GM13976 (cell line): Measurements from ENCODE around the gene C14orf132.

ENCODE experiments used
- DNase-seq: peaks from one replicate; pipeline ENCODE4 v3.0.0; 2012; ENCODE audit warnings: low spot score
- in situ Hi-C: fragments of 300-500 bp; cut with MboI; formaldehyde crosslinking; loops from one replicate; pipeline ENCODE4 v1.12.0; 2022; ENCODE audit warnings: low sequenced_read_pairs, mixed read lengths, inconsistent platforms; ENCODE audit not compliant: unreplicated experiment
- TF ChIP-seq, protein P1 (sequence below): IDR thresholded peaks from 2 replicates; pipeline ENCODE4 v1.5.1; 2012; ENCODE audit warnings: borderline replicate concordance, mild to moderate bottlenecking; ENCODE audit not compliant: insufficient read depth; ENCODE audit errors: extremely low read depth, missing control alignments, control extremely low read depth

Gene C14orf132

DNA sequence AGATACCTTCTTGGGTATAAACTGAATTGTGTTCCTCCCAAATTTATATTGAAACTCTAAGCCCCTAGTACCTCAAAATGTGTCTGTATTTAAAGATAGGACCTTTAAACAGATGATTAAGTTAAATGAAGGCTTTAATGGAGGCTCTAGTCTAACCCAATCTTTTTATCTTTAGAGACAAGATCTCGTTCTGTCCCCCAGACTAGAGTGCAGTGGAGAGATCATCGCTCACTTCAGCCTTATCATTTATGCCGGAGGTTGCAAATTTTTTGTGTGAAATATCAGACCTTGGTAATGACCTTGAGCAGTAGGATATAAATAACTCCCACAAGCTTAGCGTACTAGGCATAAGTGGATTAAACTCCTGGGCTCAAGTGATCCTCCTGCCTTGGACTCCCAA is 81.8 kb downstream of the C14orf132 start:
- TF ChIP-seq, protein P1, sequence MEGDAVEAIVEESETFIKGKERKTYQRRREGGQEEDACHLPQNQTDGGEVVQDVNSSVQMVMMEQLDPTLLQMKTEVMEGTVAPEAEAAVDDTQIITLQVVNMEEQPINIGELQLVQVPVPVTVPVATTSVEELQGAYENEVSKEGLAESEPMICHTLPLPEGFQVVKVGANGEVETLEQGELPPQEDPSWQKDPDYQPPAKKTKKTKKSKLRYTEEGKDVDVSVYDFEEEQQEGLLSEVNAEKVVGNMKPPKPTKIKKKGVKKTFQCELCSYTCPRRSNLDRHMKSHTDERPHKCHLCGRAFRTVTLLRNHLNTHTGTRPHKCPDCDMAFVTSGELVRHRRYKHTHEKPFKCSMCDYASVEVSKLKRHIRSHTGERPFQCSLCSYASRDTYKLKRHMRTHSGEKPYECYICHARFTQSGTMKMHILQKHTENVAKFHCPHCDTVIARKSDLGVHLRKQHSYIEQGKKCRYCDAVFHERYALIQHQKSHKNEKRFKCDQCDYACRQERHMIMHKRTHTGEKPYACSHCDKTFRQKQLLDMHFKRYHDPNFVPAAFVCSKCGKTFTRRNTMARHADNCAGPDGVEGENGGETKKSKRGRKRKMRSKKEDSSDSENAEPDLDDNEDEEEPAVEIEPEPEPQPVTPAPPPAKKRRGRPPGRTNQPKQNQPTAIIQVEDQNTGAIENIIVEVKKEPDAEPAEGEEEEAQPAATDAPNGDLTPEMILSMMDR = no peak
- DNase-seq = no peak
- in situ Hi-C loops = loop anchor here (25.0 kb wide), 1 partner anchor 316 kb away; no protein-coding TSS in a partner anchor

DNA sequence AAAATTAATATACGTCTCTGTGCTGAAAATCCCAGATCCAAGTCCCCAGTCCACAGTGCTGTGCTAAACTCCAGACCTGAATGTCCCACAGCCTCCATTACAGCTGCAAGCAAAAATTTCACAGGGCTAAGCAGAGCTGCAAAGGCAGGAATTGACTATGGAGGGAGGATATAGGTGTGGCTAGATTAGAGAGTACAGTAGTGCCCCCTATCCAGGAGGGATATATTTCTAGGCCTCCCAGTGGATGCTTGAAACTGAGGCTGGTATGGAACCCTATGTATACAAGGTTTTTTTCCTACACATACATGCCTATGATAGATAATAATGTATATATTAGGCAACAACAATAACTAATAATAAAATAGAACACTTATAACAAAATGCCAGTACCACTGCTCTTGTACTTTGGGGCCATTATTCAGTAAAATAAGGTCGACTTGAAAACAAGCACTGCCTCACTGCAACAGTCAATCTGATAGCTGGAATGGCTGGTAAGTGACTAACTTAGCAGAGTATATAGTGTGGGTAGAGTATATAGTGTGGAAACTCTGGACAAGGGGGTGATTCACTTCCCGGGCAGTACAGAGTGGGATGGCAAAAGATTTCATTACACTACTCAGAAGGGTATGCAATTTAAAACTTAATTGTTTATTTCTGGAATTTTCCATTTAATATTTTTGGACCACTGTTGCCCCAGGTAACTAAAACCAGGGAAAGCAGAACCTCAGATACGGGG is 82.7 kb downstream of the C14orf132 start:
- TF ChIP-seq, protein P1 = no peak
- in situ Hi-C loops = loop anchor here (25.0 kb wide), 1 partner anchor 315 kb away; no protein-coding TSS in a partner anchor
- no peak for DNase-seq

DNA sequence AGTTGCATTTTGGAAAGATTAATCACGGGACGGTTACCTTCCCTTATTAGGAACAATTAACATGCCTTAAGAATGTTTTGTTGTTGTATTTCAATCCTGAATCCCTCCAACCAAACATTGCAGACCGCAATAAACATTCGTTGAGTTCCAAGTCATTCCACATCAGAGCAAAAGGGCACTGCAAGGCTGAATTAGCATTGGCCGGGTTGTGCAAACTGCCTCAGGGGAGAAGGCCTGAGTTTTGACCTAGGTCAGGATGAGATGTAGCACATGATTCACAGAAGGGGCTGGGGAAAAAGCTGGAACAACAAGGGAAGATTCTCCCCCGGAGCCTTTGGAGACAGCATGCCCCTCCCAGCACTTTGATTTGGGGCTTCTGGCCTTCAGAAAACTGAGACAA is 83.3 kb downstream of the C14orf132 start:
- DNase-seq = no peak
- TF ChIP-seq, protein P1 = no peak
- in situ Hi-C loops = loop anchor here (25.0 kb wide), 1 partner anchor 315 kb away; no protein-coding TSS in a partner anchor

DNA sequence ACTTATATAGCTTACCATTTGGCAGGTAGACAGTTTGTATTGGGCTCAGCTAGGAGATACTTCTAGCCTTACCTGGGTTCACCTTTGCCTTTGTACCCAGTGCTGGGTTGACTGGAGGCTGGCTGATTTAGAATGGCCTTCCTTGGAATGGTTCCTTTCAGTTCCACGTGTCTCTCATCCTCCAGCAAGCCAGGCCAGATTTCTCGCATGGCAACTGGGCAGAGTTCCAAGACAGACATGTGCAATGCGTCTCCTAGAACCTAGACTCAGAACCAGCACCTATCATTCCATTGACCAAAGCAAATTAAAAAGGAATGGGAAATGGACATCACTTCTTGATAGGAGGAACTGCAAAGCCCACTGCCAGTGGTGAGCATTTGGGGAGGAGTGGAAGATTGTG is 86.4 kb downstream of the C14orf132 start:
- no peak for DNase-seq
- TF ChIP-seq, protein P1 = no peak
- in situ Hi-C loops = no loop called here

DNA sequence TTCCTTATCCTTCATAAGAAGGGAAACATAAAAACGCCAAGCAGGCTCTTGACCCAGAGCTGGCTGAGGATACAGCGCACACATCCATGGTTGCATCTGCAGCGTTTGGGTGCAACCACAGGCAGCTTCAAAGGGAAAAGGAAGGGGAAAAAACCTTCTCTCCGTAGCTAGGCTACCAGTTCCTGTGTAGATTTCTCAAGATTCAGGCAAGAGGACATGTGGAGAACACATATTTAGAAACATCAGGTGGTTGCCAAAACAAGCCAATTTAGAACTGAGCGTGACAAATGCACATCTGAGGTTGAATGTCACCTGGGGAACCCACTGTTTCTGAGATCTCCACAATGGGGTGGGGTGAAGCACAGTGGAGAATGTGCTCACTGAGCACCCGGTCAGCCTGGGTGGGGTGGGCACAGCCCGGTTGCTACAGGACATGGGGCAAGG is 87.2 kb downstream of the C14orf132 start:
- DNase-seq = peak; percentile 37
- in situ Hi-C loops = no loop called here

DNA sequence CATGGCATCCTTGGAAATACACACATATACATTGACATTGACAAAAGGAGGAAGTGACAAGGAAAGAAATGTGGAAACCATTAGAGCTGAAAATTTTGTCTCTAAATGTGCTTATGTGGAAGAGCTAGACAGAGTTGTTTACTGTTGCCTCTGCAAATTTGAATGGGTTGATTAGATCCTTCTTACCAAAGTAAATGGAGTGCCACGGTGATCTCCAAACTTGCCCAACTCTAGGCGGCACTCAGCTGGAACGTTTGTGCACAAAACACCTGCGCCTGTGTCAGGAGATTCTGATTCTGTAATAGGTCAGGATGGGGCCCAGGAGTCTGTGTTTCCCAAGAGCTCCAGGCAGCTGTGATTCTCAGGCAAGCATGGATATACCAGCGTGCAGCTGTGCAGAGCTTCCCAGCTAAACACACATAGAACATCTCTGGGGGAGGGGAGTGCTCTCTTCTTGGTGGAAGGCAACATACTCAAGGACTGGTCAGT is 87.7 kb downstream of the C14orf132 start:
- in situ Hi-C loops = no loop called here
- no peak for DNase-seq
- TF ChIP-seq, protein P1 = no peak

More for the DNA sequence above, 87.2 kb downstream of the C14orf132 start:
- TF ChIP-seq, protein P1 = no peak
